H9 (cell line): ENCODE measurements around the gene MAGI1. TPM values are rescaled to one million over a fixed set of nuclear protein-coding genes. Genes with fewer than 3 reads are reported as not detected.

Experiments
- DNase-seq: peaks from one replicate; pipeline ENCODE4 v3.0.0-alpha.2; 2017
- H2AFZ ChIP-seq: one replicate; pipeline ENCODE4 v1.6.1; 2013; ENCODE audit warnings: mild to moderate bottlenecking, low read length, control low read depth, moderate library complexity
- H2AK5ac ChIP-seq: 2 replicates; pipeline ENCODE4 v1.6.1; 2013; ENCODE audit warnings: low read length, control low read depth, mixed read lengths; ENCODE audit not compliant: insufficient read length
- H2BK120ac ChIP-seq: one replicate; pipeline ENCODE4 v1.6.1; 2013; ENCODE audit warnings: low read depth, mild to moderate bottlenecking, low read length, control low read depth, inconsistent platforms; ENCODE audit not compliant: poor library complexity, severe bottlenecking
- H2BK12ac ChIP-seq: 2 replicates; pipeline ENCODE4 v1.6.1; 2013; ENCODE audit warnings: low read length, control low read depth, mixed read lengths, low read depth; ENCODE audit not compliant: insufficient read length
- H2BK15ac ChIP-seq: 2 replicates; pipeline ENCODE4 v1.6.1; 2013; ENCODE audit warnings: low read depth, low read length, control low read depth
- H2BK20ac ChIP-seq: one replicate; pipeline ENCODE4 v1.6.1; 2013; ENCODE audit warnings: low read depth, mild to moderate bottlenecking, low read length, control low read depth, inconsistent platforms; ENCODE audit not compliant: poor library complexity, severe bottlenecking
- H2BK5ac ChIP-seq: 2 replicates; pipeline ENCODE4 v1.6.1; 2013; ENCODE audit warnings: low read length, control low read depth, mixed read lengths; ENCODE audit not compliant: insufficient read length
- H3K14ac ChIP-seq: 2 replicates; pipeline ENCODE4 v1.6.1; 2013; ENCODE audit warnings: low read length, control low read depth; ENCODE audit not compliant: insufficient read depth
- H3K18ac ChIP-seq: 2 replicates; pipeline ENCODE4 v1.6.1; 2013; ENCODE audit warnings: low read depth, mild to moderate bottlenecking, mixed read lengths, low read length, control low read depth; ENCODE audit not compliant: insufficient read length
- H3K23ac ChIP-seq: 2 replicates; pipeline ENCODE4 v1.6.1; 2013; ENCODE audit warnings: low read length, control low read depth, mixed read lengths, low read depth; ENCODE audit not compliant: insufficient read length
- H3K23me2 ChIP-seq: 2 replicates; pipeline ENCODE4 v1.6.1; 2013; ENCODE audit warnings: low read depth, mild to moderate bottlenecking, mixed read lengths, low read length, control low read depth; ENCODE audit not compliant: insufficient read length, poor library complexity, severe bottlenecking
- H3K27ac ChIP-seq: 2 replicates; pipeline ENCODE4 v1.5.1; 2013; ENCODE audit warnings: low read length, control low read depth, mixed read lengths, low read depth; ENCODE audit not compliant: insufficient read length
- H3K27me3 ChIP-seq: 2 replicates; pipeline ENCODE4 v1.6.1; 2013; ENCODE audit warnings: low read length, control low read depth, inconsistent platforms; ENCODE audit not compliant: insufficient read depth
- H3K4ac ChIP-seq: 2 replicates; pipeline ENCODE4 v1.6.1; 2013; ENCODE audit warnings: low read depth, mild to moderate bottlenecking, control low read depth, inconsistent platforms, low read length, moderate library complexity
- H3K4me1 ChIP-seq: 2 replicates; pipeline ENCODE4 v1.6.1; 2013; ENCODE audit warnings: low read length, control low read depth, inconsistent platforms; ENCODE audit not compliant: insufficient read depth
- H3K4me2 ChIP-seq: 2 replicates; pipeline ENCODE4 v1.6.1; 2013; ENCODE audit warnings: low read length, control low read depth, mixed read lengths; ENCODE audit not compliant: insufficient read length, insufficient read depth
- H3K56ac ChIP-seq: 2 replicates; pipeline ENCODE4 v1.6.1; 2013; ENCODE audit warnings: low read depth, mild to moderate bottlenecking, mixed read lengths, low read length, control low read depth; ENCODE audit not compliant: insufficient read length
- H3K79me1 ChIP-seq: 2 replicates; pipeline ENCODE4 v1.6.1; 2013; ENCODE audit warnings: low read depth, mild to moderate bottlenecking, moderate library complexity, low read length, control low read depth, inconsistent platforms; ENCODE audit not compliant: insufficient read depth, poor library complexity, severe bottlenecking
- H3K79me2 ChIP-seq: 2 replicates; pipeline ENCODE4 v1.6.1; 2013; ENCODE audit warnings: low read length, control low read depth, inconsistent platforms; ENCODE audit not compliant: insufficient read depth
- H3K9ac ChIP-seq: 2 replicates; pipeline ENCODE4 v1.6.1; 2013; ENCODE audit warnings: low read length, control low read depth, mixed read lengths; ENCODE audit not compliant: insufficient read length; ENCODE audit errors: extremely low read depth
- H3K9me3 ChIP-seq: one replicate; pipeline ENCODE4 v1.6.1; 2013; ENCODE audit warnings: low read depth, low read length, inconsistent platforms; ENCODE audit not compliant: control insufficient read depth
- H3T11ph ChIP-seq: one replicate; pipeline ENCODE4 v1.6.1; 2013; ENCODE audit warnings: mild to moderate bottlenecking, low read length, control low read depth, inconsistent platforms
- H4K20me1 ChIP-seq: one replicate; pipeline ENCODE4 v1.6.1; 2013; ENCODE audit not compliant: control insufficient read depth, insufficient read length, insufficient read depth
- H4K5ac ChIP-seq: 2 replicates; pipeline ENCODE4 v1.6.1; 2013; ENCODE audit warnings: low read depth, mild to moderate bottlenecking, mixed read lengths, low read length, control low read depth; ENCODE audit not compliant: insufficient read length
- H4K8ac ChIP-seq: replicated peaks from 2 replicates; pipeline ENCODE4 v1.6.1; 2013; ENCODE audit warnings: low read length, control low read depth, mixed read lengths, low read depth; ENCODE audit not compliant: insufficient read length
- H4K91ac ChIP-seq: 2 replicates; pipeline ENCODE4 v1.6.1; 2013; ENCODE audit warnings: low read depth, mild to moderate bottlenecking, moderate library complexity, mixed read lengths, low read length, control low read depth; ENCODE audit not compliant: insufficient read length
- H3K27ac Mint-ChIP-seq, 3 experiments: 2 replicates in 2 of 3; 3 replicates in 1 of 3; pipeline ENCODE4 v1.8.0; 2020 to 2021; ENCODE audit warnings: mixed read lengths in 3 of 3, mild to moderate bottlenecking in 1 of 3, moderate library complexity in 1 of 3
- H3K27me3 Mint-ChIP-seq: 2 replicates; pipeline ENCODE4 v1.8.0; 2021; ENCODE audit warnings: low read depth, mild to moderate bottlenecking, moderate library complexity, mixed read lengths
- H3K36me3 Mint-ChIP-seq, 3 experiments: 2 replicates in 2 of 3; 3 replicates in 1 of 3; pipeline ENCODE4 v1.8.0; 2020 to 2021; ENCODE audit warnings: low read depth in 3 of 3, mixed read lengths in 3 of 3; ENCODE audit not compliant: insufficient read depth in 1 of 3
- H3K4me1 Mint-ChIP-seq, 2 experiments: 2 replicates each; pipeline ENCODE4 v1.8.0; 2020; ENCODE audit warnings: mixed read lengths in 2 of 2
- H3K4me3 Mint-ChIP-seq, 2 experiments: 2 replicates in 1 of 2; 3 replicates in 1 of 2; pipeline ENCODE4 v1.8.0; 2020 to 2021; ENCODE audit warnings: mild to moderate bottlenecking in 2 of 2, mixed read lengths in 2 of 2, moderate library complexity in 1 of 2
- H3K9me3 Mint-ChIP-seq, 2 experiments: 2 replicates in 1 of 2; 3 replicates in 1 of 2; pipeline ENCODE4 v1.8.0; 2020; ENCODE audit warnings: mild to moderate bottlenecking in 2 of 2, mixed read lengths in 2 of 2, moderate library complexity in 1 of 2
- WGBS: extraction: QIAGEN DNeasy Blood & Tissue Kit; methylation state at CpG from one replicate; pipeline ENCODE4 v1.1.7; 2013; ENCODE audit warnings: missing lambda C conversion rate, low lambda C conversion rate, mixed read lengths; ENCODE audit not compliant: insufficient read length; ENCODE audit errors: extremely low coverage; 5-methylcytosine and 5-hydroxymethylcytosine counted together
- total RNA-seq: library from RNA; stranded (reverse); gene quantifications from 2 replicates; pipeline ENCODE4 v1.2.1, GENCODE V29; 2021
- TF ChIP-seq, protein P1 (sequence below): fragments of 200-600 bp; sonication (generic); conservative IDR thresholded peaks from 3 replicates; pipeline ENCODE4 v1.8.0; 2021; ENCODE audit warnings: antibody characterized with exemption, mild to moderate bottlenecking

MAGI1 gene
- total RNA-seq, 1 experiment from 2014 or later: 65.7 TPM

DNA sequence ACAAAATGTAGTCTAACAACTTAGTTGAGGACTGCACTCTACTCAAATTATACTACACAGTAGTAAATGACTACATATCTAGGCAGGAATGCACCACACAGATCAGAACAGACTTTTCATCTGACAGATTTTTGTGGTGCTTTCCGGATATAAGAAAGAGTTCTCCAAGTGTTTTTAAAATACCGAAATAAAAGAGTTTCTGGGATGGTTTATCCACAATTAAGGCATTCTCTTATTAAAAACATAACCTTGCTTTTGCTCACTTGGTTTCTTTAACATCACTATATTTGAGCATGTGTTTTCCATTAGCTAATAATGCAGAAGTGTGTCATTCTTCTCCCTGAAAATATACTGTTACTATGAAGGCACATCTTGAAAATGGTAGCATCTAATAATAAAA, 132.9 kb downstream of the MAGI1 start:
- H4K5ac ChIP-seq: no peak overlapping the region

More for the DNA sequence above, 132.9 kb downstream of the MAGI1 start:
- Histone ChIP-seq H4K8ac (no peak overlapping the region), H3K4me2 (no peak overlapping the region), H2BK15ac (no peak overlapping the region), H3K27ac (no peak overlapping the region), H2AFZ (no peak overlapping the region), H2BK12ac (no peak overlapping the region), H3K79me2 (peaks cover 6% of the 10 kb centered on the region; the same call in 1 of the 2 replicates), H3K18ac (no peak overlapping the region), H2BK120ac (no peak overlapping the region), H4K91ac (no peak overlapping the region), H3K4me1 (peaks cover 9% of the 10 kb centered on the region; the same call in 1 of the 2 replicates), H3K9ac (no peak overlapping the region), H3K56ac (no peak overlapping the region), H3K23me2 (no peaks in the 10 kb centered on the region), H3K79me1 (peaks cover 6% of the 10 kb centered on the region), H3T11ph (no peak overlapping the region), H3K14ac (no peak overlapping the region), H2BK20ac (no peak overlapping the region), H3K9me3 (no peaks in the 10 kb centered on the region), H3K27me3 (no peaks in the 10 kb centered on the region), H3K23ac (no peak overlapping the region), H4K20me1 (no peaks in the 10 kb centered on the region), H3K4ac (no peak overlapping the region), H2AK5ac (no peak overlapping the region), H2BK5ac (no peak overlapping the region)
- H3K27me3 Mint-ChIP-seq: no peaks in the 10 kb centered on the region
- no peak overlapping the region for H3K4me3 Mint-ChIP-seq
- no peaks in the 10 kb centered on the region; a peak in 1 of 7 replicates for H3K36me3 Mint-ChIP-seq
- no CpG with 5 or more reads among the region's 2 CpGs for WGBS
- TF ChIP-seq, protein P1, sequence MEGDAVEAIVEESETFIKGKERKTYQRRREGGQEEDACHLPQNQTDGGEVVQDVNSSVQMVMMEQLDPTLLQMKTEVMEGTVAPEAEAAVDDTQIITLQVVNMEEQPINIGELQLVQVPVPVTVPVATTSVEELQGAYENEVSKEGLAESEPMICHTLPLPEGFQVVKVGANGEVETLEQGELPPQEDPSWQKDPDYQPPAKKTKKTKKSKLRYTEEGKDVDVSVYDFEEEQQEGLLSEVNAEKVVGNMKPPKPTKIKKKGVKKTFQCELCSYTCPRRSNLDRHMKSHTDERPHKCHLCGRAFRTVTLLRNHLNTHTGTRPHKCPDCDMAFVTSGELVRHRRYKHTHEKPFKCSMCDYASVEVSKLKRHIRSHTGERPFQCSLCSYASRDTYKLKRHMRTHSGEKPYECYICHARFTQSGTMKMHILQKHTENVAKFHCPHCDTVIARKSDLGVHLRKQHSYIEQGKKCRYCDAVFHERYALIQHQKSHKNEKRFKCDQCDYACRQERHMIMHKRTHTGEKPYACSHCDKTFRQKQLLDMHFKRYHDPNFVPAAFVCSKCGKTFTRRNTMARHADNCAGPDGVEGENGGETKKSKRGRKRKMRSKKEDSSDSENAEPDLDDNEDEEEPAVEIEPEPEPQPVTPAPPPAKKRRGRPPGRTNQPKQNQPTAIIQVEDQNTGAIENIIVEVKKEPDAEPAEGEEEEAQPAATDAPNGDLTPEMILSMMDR: no peak
- H3K27ac Mint-ChIP-seq: no peak overlapping the region; a peak in 1 of 7 replicates
- H3K9me3 Mint-ChIP-seq: no peaks in the 10 kb centered on the region; a peak in 1 of 5 replicates
- DNase-seq: no peak
- H3K4me1 Mint-ChIP-seq: peaks cover 47 to 48% of the 10 kb centered on the region in 2 experiments
